T-cell (primary cell): ENCODE data around the gene TACR1. TPM values are rescaled to one million over a fixed set of nuclear protein-coding genes. Genes with fewer than 3 reads are reported as not detected.

ENCODE experiments used
- ATAC-seq, 4 experiments: fragments of 200-7000 bp in 3 of 4; fragments of 150-1000 bp in 1 of 4; cut with Tn5 transposase; replicated peaks in 1 of 4; 1 replicate in 3 of 4; 2 replicates in 1 of 4; pipeline ENCODE4 v1.10.0; 2021; ENCODE audit warnings: moderate library complexity in 3 of 4, mild to moderate bottlenecking in 2 of 4, moderate number of reproducible peaks in 1 of 4
- CTCF ChIA-PET, 2 donors: fragments of 300-600 bp; sonication (Branson Sonifier 250); formaldehyde crosslinking; loops; one replicate each; lab custom pipeline; 2022; ENCODE audit warnings: antibody characterized with exemption in 2 of 2; lab: Charles Lee
- POLR2A ChIA-PET, 2 donors: fragments of 300-600 bp; sonication (Branson Sonifier 250); formaldehyde crosslinking; loops; one replicate each; lab custom pipeline; 2022; ENCODE audit warnings: antibody characterized with exemption in 2 of 2; lab: Charles Lee
- DNase-seq, 35 experiments: peaks; one replicate each; pipeline versions ENCODE4 v3.0.0 to v3.0.0-alpha.2; 2013 to 2023
- H3K27ac ChIP-seq: one replicate; pipeline ENCODE4 v1.5.1; 2013; ENCODE audit warnings: low read length
- H3K27me3 ChIP-seq, 2 experiments: replicated peaks in 1 of 2; 1 replicate in 1 of 2; 2 replicates in 1 of 2; pipeline versions ENCODE4 v1.6.1 to v1.7.0; 2013; ENCODE audit warnings: low read length in 1 of 2, mixed read lengths in 1 of 2; ENCODE audit not compliant: control insufficient read depth in 2 of 2, insufficient read depth in 2 of 2; ENCODE audit errors: extremely low read depth in 1 of 2
- H3K36me3 ChIP-seq, 2 donors: 1 replicate in 1 of 2; 2 replicates in 1 of 2; pipeline versions ENCODE4 v1.6.1 to v1.7.0; 2013; ENCODE audit warnings: low read length in 1 of 2; ENCODE audit not compliant: control insufficient read depth in 2 of 2, insufficient read depth in 1 of 2; ENCODE audit errors: extremely low read depth in 1 of 2
- H3K4me1 ChIP-seq, 2 experiments: 1 replicate in 1 of 2; 2 replicates in 1 of 2; pipeline versions ENCODE4 v1.6.1 to v1.7.0; 2013; ENCODE audit warnings: low read length in 2 of 2, mixed read lengths in 1 of 2; ENCODE audit not compliant: insufficient read depth in 2 of 2, control insufficient read depth in 1 of 2; ENCODE audit errors: extremely low read depth in 1 of 2
- H3K4me3 ChIP-seq, 2 donors: 1 replicate in 1 of 2; 2 replicates in 1 of 2; pipeline versions ENCODE4 v1.5.1 to v1.7.0; 2013; ENCODE audit warnings: mild to moderate bottlenecking in 2 of 2, low read length in 1 of 2, moderate library complexity in 1 of 2; ENCODE audit not compliant: control insufficient read depth in 1 of 2; ENCODE audit errors: extremely low read depth in 1 of 2
- H3K9me3 ChIP-seq: 2 replicates; pipeline ENCODE4 v1.7.0; 2013
- H3K27ac Mint-ChIP-seq, 2 donors: one replicate each; pipeline ENCODE4 v1.8.0; 2020 to 2021; ENCODE audit warnings: mild to moderate bottlenecking in 2 of 2, mixed read lengths in 2 of 2
- H3K27me3 Mint-ChIP-seq, 2 donors: one replicate each; pipeline ENCODE4 v1.8.0; 2021 to 2022; ENCODE audit warnings: mixed read lengths in 2 of 2
- H3K36me3 Mint-ChIP-seq: one replicate; pipeline ENCODE4 v1.8.0; 2021; ENCODE audit warnings: mixed read lengths
- H3K4me1 Mint-ChIP-seq, 3 donors: one replicate each; pipeline ENCODE4 v1.8.0; 2020 to 2022; ENCODE audit warnings: mixed read lengths in 3 of 3, mild to moderate bottlenecking in 1 of 3
- H3K4me3 Mint-ChIP-seq, 3 donors: one replicate each; pipeline ENCODE4 v1.8.0; 2020 to 2022; ENCODE audit warnings: mild to moderate bottlenecking in 3 of 3, mixed read lengths in 3 of 3, moderate library complexity in 3 of 3
- H3K9me3 Mint-ChIP-seq, 3 donors: one replicate each; pipeline ENCODE4 v1.8.0; 2020 to 2022; ENCODE audit warnings: mixed read lengths in 3 of 3
- WGBS: methylation state at CpG from one replicate; pipeline ENCODE4 v1.1.5; 2013; ENCODE audit warnings: missing lambda C conversion rate; ENCODE audit not compliant: insufficient coverage; 5-methylcytosine and 5-hydroxymethylcytosine counted together
- total RNA-seq, 35 experiments: library from RNA in 6 of 35; stranded (reverse) in 6 of 35; fragments of 120-200 nt in 1 of 35; gene quantifications; one replicate each; pipeline versions ENCODE4 v1.2.1 to v1.2.4 and lab custom pipeline; 2013 to 2026

Gene TACR1
- total RNA-seq, 5 donors from 2014 or later (not counting 1 experiment from before 2014, with no cell fraction given), result not detected

DNA sequence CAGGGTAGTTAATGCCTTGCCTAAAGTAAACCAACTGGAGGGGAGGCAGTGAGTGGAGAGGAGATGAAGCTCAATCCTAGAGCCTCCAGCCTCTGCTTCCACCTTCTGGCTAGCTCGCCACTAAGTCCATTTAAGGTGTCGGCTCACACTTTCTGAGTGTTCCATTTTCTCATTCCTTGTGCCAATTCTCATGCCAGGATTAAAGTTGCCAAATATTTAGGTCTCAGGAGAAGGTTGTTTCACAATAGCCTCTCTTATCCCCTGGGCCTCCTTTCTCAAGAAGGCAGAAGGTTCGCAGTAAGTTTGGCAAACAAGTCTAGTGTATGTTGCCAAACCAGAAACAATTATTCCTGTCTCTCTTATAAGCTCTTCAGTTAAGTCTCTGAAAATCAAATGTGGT lies 57.2 kb downstream of the TACR1 start:
- Mint-ChIP-seq H3K4me1 (no peaks in the 10 kb centered on the region), H3K27ac (no peak overlapping the region), H3K27me3 (peaks cover 3 to 8% of the 10 kb centered on the region in 2 donors), H3K9me3 (no peaks in the 10 kb centered on the region), H3K4me3 (no peak overlapping the region), H3K36me3 (no peaks in the 10 kb centered on the region)
- POLR2A ChIA-PET, result interaction anchor here in 1 of 2 donors (0.6 kb wide), 1 partner anchor 1619 kb away, joined by 6 read pairs; no protein-coding TSS in a partner anchor
- H3K9me3 ChIP-seq, result no peaks in the 10 kb centered on the region
- H3K27me3 ChIP-seq, result no peaks in the 10 kb centered on the region
- no peak overlapping the region for H3K27ac ChIP-seq
- no peak overlapping the region for H3K4me3 ChIP-seq
- ATAC-seq (no peak), DNase-seq (no peak)
- no CpG with 5 or more reads among the region's 3 CpGs for WGBS
- CTCF ChIA-PET, result no interaction called here
- no peaks in the 10 kb centered on the region for H3K36me3 ChIP-seq
- no peaks in the 10 kb centered on the region for H3K4me1 ChIP-seq

DNA sequence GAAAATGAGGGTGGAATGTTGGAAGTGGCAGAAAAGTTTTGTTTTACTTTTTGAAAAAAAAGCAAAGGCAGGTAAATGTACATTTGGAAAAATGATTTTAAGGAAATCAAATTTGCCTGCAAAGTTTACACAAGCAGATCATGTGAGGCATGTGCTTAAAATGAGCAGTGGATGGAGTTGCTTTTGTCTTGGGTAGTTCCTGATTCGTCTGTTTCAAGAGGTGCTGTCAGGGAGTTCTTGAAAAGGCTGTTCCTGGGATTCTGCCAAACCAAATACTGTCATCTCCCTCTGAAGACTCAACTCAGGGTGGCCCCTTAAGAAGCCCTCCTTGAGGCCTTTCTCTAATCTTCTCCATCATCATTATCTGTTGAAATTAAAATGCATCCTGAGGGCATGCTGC lies 59.0 kb downstream of the TACR1 start:
- peaks cover 3 to 8% of the 10 kb centered on the region in 2 donors for H3K27me3 Mint-ChIP-seq
- no peak for ATAC-seq
- no peak for DNase-seq
- H3K4me3 Mint-ChIP-seq, result no peak overlapping the region
- no peaks in the 10 kb centered on the region for H3K9me3 Mint-ChIP-seq
- Histone ChIP-seq H3K9me3 (no peaks in the 10 kb centered on the region), H3K27ac (no peak overlapping the region), H3K36me3 (no peaks in the 10 kb centered on the region), H3K4me1 (no peaks in the 10 kb centered on the region), H3K4me3 (no peak overlapping the region), H3K27me3 (no peaks in the 10 kb centered on the region)
- H3K36me3 Mint-ChIP-seq, result no peaks in the 10 kb centered on the region
- H3K4me1 Mint-ChIP-seq, result no peaks in the 10 kb centered on the region
- ChIA-PET CTCF (interaction anchor here in 1 of 2 donors (0.6 kb wide), 1 partner anchor 127 kb away, joined by 3 read pairs; no protein-coding TSS in a partner anchor), POLR2A (no interaction called here)
- no CpG with 5 or more reads among the region's 1 CpG for WGBS
- H3K27ac Mint-ChIP-seq, result no peak overlapping the region

DNA sequence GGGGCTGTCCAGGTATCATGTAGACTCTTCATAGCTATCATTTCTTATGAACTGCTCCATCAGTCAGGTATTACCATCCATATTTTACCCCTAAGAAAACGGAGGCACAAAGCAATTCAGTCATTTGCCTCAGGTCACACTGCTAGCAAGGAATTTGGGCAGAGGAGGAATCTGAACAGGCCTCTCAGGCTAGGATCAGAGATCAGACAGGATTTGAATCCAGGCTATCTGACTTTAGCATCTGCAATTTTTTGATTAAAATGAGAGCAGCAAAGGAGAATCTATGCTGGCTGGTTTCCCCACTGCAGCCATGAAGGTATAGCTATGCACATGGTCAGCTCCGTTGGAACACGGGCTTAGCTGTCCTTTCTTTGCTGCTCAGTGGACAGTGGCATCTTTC lies 60.1 kb downstream of the TACR1 start:
- no peak overlapping the region for H3K4me3 Mint-ChIP-seq
- POLR2A ChIA-PET, result no interaction called here
- CTCF ChIA-PET, result no interaction called here

DNA sequence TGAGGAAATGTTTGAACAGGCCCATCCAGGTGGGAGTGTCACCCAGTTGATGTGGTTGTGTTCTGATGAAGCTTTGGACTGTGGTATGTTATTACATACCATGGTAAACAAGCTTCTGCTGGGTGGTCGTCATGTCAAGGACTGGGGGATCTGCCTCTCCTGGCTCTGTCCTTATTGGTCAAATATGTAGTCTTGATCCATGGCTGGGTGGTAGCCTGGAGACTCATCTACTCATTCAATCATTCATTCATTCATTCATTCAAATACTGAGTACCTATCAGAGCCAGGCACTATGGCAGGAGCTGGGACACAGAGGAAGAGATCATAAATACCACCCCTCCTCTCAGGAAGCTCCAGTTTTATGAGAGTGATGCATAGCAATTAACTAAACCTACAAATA lies 60.8 kb downstream of the TACR1 start:
- H3K27ac ChIP-seq, result no peak overlapping the region
- Mint-ChIP-seq H3K36me3 (no peaks in the 10 kb centered on the region), H3K27me3 (peaks cover 3 to 8% of the 10 kb centered on the region in 2 donors), H3K27ac (no peak overlapping the region), H3K4me1 (no peaks in the 10 kb centered on the region), H3K9me3 (no peaks in the 10 kb centered on the region), H3K4me3 (no peak overlapping the region)
- no peak for DNase-seq
- H3K4me3 ChIP-seq, result no peak overlapping the region
- no peaks in the 10 kb centered on the region for H3K36me3 ChIP-seq
- H3K9me3 ChIP-seq, result no peaks in the 10 kb centered on the region
- no peak for ATAC-seq
- no peaks in the 10 kb centered on the region for H3K4me1 ChIP-seq
- no peaks in the 10 kb centered on the region for H3K27me3 ChIP-seq
- no CpG with 5 or more reads among the region's 1 CpG for WGBS
- CTCF ChIA-PET, result no interaction called here
- POLR2A ChIA-PET, result no interaction called here

More for the DNA sequence above, 60.1 kb downstream of the TACR1 start:
- H3K36me3 Mint-ChIP-seq, result no peaks in the 10 kb centered on the region
- no peak for ATAC-seq
- DNase-seq, result no peak
- H3K27me3 Mint-ChIP-seq, result peaks cover 3 to 8% of the 10 kb centered on the region in 2 donors
- no peaks in the 10 kb centered on the region for H3K4me1 Mint-ChIP-seq
- no peaks in the 10 kb centered on the region for H3K27me3 ChIP-seq
- H3K4me3 ChIP-seq, result no peak overlapping the region
- H3K4me1 ChIP-seq, result no peaks in the 10 kb centered on the region
- no CpG with 5 or more reads among the region's 3 CpGs for WGBS
- H3K36me3 ChIP-seq, result no peaks in the 10 kb centered on the region
- H3K27ac ChIP-seq, result no peak overlapping the region
- H3K27ac Mint-ChIP-seq, result no peak overlapping the region
- no peaks in the 10 kb centered on the region for H3K9me3 Mint-ChIP-seq
- H3K9me3 ChIP-seq, result no peaks in the 10 kb centered on the region

DNA sequence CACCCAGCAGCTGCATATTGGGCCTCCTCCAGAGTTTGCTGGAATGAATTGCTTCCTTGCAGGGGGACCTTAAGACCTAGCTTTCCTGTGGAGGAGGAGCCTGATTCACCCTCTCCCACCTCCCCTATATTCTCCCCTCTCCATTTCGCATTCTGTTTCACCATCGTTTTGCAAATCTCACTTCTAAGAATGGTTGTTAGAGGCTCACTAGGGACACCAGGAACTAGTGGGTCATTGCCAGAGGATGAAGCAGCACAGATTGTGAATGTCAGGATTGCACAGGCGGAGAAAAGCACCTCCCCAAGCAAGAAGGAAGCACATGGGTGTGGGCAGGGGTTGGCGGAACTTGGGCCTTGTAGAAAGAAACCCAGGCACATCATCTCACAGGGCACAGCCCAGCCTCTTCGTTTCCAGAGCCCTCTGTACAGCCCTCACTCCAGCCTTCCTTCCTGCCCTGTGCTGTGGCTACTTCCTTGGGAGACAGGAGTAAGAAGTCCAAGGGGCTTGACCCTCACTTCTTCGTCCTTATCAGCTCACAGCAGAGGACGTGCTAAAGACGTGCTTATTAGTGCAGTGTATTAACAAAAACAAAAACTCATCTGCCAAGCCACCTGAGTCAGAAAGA lies 63.4 kb downstream of the TACR1 start:
- Histone ChIP-seq H3K4me1 (no peaks in the 10 kb centered on the region), H3K9me3 (no peaks in the 10 kb centered on the region), H3K27me3 (no peaks in the 10 kb centered on the region), H3K4me3 (no peak overlapping the region), H3K36me3 (no peaks in the 10 kb centered on the region), H3K27ac (no peak overlapping the region)
- H3K36me3 Mint-ChIP-seq, result no peaks in the 10 kb centered on the region
- H3K4me3 Mint-ChIP-seq, result no peak overlapping the region
- no peaks in the 10 kb centered on the region for H3K9me3 Mint-ChIP-seq
- WGBS, result 80% methylated on average over 1 of the region's 8 CpGs
- DNase-seq, result no peak
- no peak overlapping the region for H3K27ac Mint-ChIP-seq
- peaks cover 0 to 6% of the 10 kb centered on the region in 2 donors for H3K27me3 Mint-ChIP-seq
- no peak for ATAC-seq
- CTCF ChIA-PET, result no interaction called here
- no peaks in the 10 kb centered on the region for H3K4me1 Mint-ChIP-seq
- POLR2A ChIA-PET, result no interaction called here

DNA sequence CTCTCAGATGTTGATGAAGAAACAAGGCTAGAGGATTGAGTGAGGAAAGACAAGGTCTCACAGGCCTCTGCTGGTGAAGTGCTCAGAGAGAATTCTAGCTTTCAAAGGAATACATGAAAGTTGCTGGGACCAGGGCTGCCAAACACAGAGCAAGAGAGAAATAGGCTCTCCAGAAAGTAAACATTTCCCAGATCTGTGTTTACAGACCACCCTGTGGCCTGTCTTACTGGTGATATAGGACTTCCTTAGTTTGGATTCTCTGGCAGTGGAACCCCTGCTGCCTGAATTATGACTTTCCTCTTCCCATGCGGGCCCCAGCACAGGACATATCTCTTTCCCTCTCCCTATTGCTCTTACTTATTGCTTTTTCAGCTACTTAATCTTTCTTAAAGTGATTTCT lies 64.5 kb downstream of the TACR1 start:
- ATAC-seq (no peak), DNase-seq (no peak)
- peaks cover 0 to 6% of the 10 kb centered on the region in 2 donors for H3K27me3 Mint-ChIP-seq
- no peak overlapping the region for H3K4me3 Mint-ChIP-seq
- no CpG with 5 or more reads among the region's 1 CpG for WGBS
- no peak overlapping the region for H3K4me3 ChIP-seq
- no peak overlapping the region for H3K27ac Mint-ChIP-seq
- no peaks in the 10 kb centered on the region for H3K36me3 Mint-ChIP-seq
- H3K36me3 ChIP-seq, result no peaks in the 10 kb centered on the region
- ChIA-PET POLR2A (no interaction called here), CTCF (no interaction called here)
- H3K27me3 ChIP-seq, result no peaks in the 10 kb centered on the region
- H3K9me3 ChIP-seq, result no peaks in the 10 kb centered on the region
- H3K4me1 ChIP-seq, result no peaks in the 10 kb centered on the region
- H3K27ac ChIP-seq, result no peak overlapping the region
- H3K9me3 Mint-ChIP-seq, result no peaks in the 10 kb centered on the region
- no peaks in the 10 kb centered on the region for H3K4me1 Mint-ChIP-seq
